Activated CD8-positive, alpha-beta memory T cell treated with anti-CD3 and anti-CD28 coated beads for 48 hours (primary cell): ENCODE data around the gene GTF2A1.
"Not testable (repeated sequence)": the region's sequence is repeated elsewhere in the genome, so short reads cannot be mapped to it uniquely, and the experiment has no call there.

Experiments used
- DNase-seq, 3 experiments: peaks; one replicate each; pipeline ENCODE4 v3.0.0-alpha.2; 2020; ENCODE audit warnings: low read depth in 2 of 3, low spot score in 2 of 3

Gene GTF2A1

GRCh38 chr14:81220830-81221578, at the start of gene GTF2A1:
Gene GTF2A1, minus strand, starts transcription at chr14:81220959. Its CDS starts 441 bp downstream, at chr14:81220518.
- peak; percentile 87 to 91 (median 90) for DNase-seq

- DNase-seq: no peak
Observed at GRCh38 chr14:81269979-81270375, 49.2 kb upstream of the GTF2A1 start.

- DNase-seq: no peak
Observed at GRCh38 chr14:81269100-81269978, 48.6 kb upstream of the GTF2A1 start.

DNA sequence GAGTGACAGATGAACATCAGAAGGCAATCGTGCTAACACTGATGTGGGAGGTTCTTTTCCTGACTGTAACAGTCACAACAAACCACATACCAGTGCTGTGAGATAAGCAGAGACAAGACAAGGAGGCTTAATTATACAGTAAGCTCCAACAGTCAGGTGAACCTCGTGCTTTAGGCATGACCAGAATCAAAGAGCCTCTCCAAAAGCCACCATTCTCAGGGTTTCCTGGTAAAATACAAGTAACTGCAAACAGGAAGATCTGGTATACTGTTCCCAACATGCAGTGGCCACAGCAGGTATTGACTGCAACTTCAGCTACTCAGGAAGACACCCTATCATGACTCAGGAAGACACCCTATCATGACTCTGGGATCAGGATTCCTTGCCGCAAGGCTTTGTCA, 47.3 kb upstream of the GTF2A1 start:
- DNase-seq: no peak

- DNase-seq: no peak
Observed at GRCh38 chr14:81265636-81266169, 44.9 kb upstream of the GTF2A1 start.

DNA sequence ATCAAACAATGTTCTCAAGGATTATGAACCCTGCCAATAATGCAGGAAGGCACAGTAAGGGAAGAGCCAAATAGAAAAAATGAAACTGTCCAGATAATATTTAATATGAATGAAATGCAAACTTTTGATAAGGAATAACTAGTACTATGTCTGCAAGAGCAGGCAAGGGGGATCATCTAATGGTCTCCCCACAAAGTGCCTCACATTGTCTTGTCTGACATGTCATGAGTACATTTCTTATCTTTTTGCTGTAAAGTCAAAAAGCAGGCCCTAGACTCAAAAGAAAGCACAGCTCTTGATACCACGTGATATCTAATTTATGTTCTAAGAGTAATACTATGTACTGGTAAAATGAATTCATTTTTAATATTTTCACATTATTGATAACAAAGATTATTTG, 43.9 kb upstream of the GTF2A1 start:
- DNase-seq: no peak

GRCh38 chr14:81263777-81264410, 43.1 kb upstream of the GTF2A1 start:
- no peak for DNase-seq

- DNase-seq: no peak
Observed at GRCh38 chr14:81261176-81261575, 40.4 kb upstream of the GTF2A1 start.

DNA sequence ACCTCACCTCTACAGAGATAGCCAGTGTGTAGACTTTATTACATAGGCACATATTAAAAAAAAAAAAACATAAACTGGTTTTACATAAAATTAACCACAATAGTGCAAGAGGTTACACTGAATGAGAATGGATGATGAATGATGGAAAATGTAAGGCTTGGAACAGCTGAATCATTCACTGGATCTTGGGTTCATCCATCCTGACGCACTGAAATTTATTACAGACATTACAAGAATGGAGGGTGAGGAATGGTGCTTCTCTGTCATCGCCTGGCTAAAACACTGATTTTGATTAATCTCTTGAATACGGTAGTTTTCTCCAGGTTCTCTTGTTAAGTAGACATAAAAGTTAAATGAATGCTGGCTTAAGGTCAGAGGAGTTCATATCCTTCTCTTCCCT, 40.0 kb upstream of the GTF2A1 start:
- no peak for DNase-seq

- no peak for DNase-seq
Observed at GRCh38 chr14:81256289-81256960, 35.7 kb upstream of the GTF2A1 start.

GRCh38 chr14:81252278-81252677, 31.5 kb upstream of the GTF2A1 start:
- no peak for DNase-seq

DNA sequence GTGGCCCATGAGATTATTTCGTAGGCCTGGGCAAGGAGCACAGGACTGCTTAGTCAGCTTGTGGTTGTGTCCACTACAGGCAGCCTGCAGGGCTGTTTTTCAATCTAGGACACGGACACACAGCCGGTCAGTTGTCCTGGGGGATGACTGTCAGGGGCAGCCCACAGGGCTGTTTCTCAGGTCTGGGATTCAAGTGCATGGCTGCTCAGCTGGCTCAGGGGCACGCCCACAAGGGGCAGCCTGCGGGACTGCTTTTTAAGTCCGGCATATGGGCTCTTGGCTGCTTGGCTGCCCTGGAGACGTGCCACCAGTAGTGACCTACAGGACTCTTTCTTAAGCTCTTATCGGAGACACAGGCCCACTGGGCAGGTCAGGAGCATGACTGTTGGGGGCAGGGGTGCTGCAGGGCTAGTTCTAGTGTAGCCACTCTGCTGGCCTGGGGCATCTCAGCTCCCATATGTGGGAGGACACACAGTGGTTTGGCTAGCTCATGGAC, 26.6 kb upstream of the GTF2A1 start:
- no peak for DNase-seq

GRCh38 chr14:81246461-81247270, 25.9 kb upstream of the GTF2A1 start:
- no peak for DNase-seq

GRCh38 chr14:81245771-81246170, 25.0 kb upstream of the GTF2A1 start:
- no peak for DNase-seq

- not testable (repeated sequence) for DNase-seq
Observed at GRCh38 chr14:81244431-81244830, 23.7 kb upstream of the GTF2A1 start.

- no peak for DNase-seq
Observed at GRCh38 chr14:81243499-81243898, 22.7 kb upstream of the GTF2A1 start.

DNA sequence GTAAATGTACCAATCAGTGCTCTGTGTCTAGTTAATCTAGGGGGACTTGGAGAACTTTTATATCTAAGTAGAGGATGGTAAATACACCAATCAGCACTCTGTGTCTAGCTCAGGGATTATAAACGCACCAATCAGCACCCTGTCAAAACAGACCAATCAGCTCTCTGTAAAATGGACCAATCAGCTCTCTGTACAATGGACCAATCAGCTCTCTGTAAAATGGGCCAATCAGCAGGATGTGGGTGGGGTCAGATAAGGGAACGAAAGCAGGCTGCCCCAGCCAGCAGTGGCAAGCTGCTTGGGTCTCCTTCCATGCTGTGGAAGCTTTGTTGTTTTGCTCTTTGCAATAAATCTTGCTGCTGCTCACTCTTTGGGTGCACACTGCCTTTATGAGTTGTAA, 16.1 kb upstream of the GTF2A1 start:
- not testable (repeated sequence) for DNase-seq

DNA sequence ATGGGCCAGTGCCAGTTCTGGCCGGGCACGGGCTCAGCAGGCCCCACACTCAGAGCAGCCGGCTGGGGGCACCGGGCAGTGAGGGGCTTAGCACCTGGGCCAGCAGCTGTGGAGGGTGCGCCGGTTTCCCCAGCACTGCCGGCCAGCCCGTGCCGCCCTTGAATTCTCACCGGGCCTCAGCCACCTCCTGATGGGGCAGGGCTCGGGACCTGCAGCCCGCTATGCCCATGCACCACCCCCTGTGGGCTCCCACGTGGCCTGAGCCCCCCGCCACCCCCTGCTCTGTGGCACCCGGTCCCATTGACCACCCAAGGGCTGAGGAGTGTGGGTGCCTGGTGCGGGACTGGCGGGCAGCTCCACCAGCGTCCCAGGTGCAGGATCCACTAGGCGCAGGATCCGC, 15.4 kb upstream of the GTF2A1 start:
- no peak for DNase-seq

- DNase-seq: no peak
Observed at GRCh38 chr14:81235096-81235495, 14.3 kb upstream of the GTF2A1 start.

DNA sequence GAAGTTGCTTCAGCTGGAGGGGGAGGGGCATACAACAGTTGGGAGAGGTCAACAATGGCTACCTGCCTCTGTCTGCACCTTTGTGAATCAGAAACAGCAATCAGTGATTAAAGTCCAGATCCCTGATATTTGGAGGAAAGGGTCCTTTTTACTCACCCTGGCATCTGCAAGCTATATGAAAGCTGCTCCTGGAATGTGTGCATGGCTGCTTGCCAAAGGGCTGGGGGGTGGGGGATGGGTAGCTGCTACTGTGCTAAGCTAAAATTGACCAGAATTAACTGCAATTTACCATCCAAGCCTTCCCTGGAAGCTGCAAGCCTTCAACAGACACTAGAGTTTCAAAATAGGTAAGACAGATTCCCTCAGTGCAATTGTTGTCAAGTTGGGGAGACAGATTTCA, 13.5 kb upstream of the GTF2A1 start:
- no peak for DNase-seq
